Neural cell (in vitro differentiated cells): ENCODE data around the gene KATNAL2. TPM values are rescaled to one million over a fixed set of nuclear protein-coding genes. Genes with fewer than 3 reads are reported as not detected.

ENCODE experiments used
- H2AFZ ChIP-seq: fragments of 200-600, 300-800 bp; sonication (generic), shearing (Covaris generic); 2 replicates; pipeline ENCODE4 v1.6.0; 2014; ENCODE audit warnings: low read depth, mild to moderate bottlenecking, antibody characterized with exemption, low read length, moderate library complexity
- H3F3A ChIP-seq: fragments of 200-600 bp; shearing (Covaris generic); 2 replicates; pipeline ENCODE4 v1.6.1; 2016; ENCODE audit warnings: mild to moderate bottlenecking, moderate library complexity, mixed read lengths, antibody characterized with exemption, low read length; ENCODE audit not compliant: insufficient read depth, poor library complexity, severe bottlenecking
- H3K27ac ChIP-seq: fragments of 200-600, 300-800 bp; sonication (generic), shearing (Covaris generic); 2 replicates; pipeline ENCODE4 v1.5.1; 2014; ENCODE audit warnings: mild to moderate bottlenecking, low read length, moderate library complexity
- H3K27me3 ChIP-seq: fragments of 300-800, 200-600 bp; sonication (generic), shearing (Covaris generic); 2 replicates; pipeline ENCODE4 v1.6.0; 2014; ENCODE audit warnings: mild to moderate bottlenecking, low read depth, low read length, moderate library complexity; ENCODE audit not compliant: insufficient read depth
- H3K36me3 ChIP-seq: fragments of 300-800, 200-600 bp; sonication (generic), shearing (Covaris generic); 2 replicates; pipeline ENCODE4 v1.5.1; 2014; ENCODE audit warnings: mild to moderate bottlenecking, antibody characterized with exemption, low read length, moderate library complexity; ENCODE audit not compliant: insufficient read depth
- H3K4me2 ChIP-seq: fragments of 300-800, 200-600 bp; sonication (generic), shearing (Covaris generic); 2 replicates; pipeline ENCODE4 v1.6.0; 2014; ENCODE audit warnings: mild to moderate bottlenecking, low read length
- H3K4me3 ChIP-seq: fragments of 300-800, 200-600 bp; sonication (generic), shearing (Covaris generic); 2 replicates; pipeline ENCODE4 v1.5.1; 2014; ENCODE audit warnings: mild to moderate bottlenecking, low read length, moderate library complexity
- H3K79me2 ChIP-seq: fragments of 200-600 bp; shearing (Covaris generic); replicated peaks from 2 replicates; pipeline ENCODE4 v1.6.0; 2014; ENCODE audit warnings: mild to moderate bottlenecking, low read length, moderate library complexity; ENCODE audit not compliant: insufficient read depth
- H3K9ac ChIP-seq: fragments of 300-800, 200-600 bp; sonication (generic), shearing (Covaris generic); 2 replicates; pipeline ENCODE4 v1.6.1; 2016; ENCODE audit warnings: mild to moderate bottlenecking, low read length, mixed read lengths
- H3K9me2 ChIP-seq: fragments of 200-600 bp; shearing (Covaris generic); 2 replicates; pipeline ENCODE4 v1.6.1; 2016; ENCODE audit warnings: mild to moderate bottlenecking, low read length, mixed read lengths; ENCODE audit not compliant: insufficient read depth
- H3K9me3 ChIP-seq: fragments of 200-600, 300-800 bp; sonication (generic), shearing (Covaris generic); 2 replicates; pipeline ENCODE4 v1.6.1; 2016; ENCODE audit warnings: mild to moderate bottlenecking, mixed run types, low read length, moderate library complexity, mixed read lengths
- H4K20me1 ChIP-seq: fragments of 200-600 bp; shearing (Covaris generic); 2 replicates; pipeline ENCODE4 v1.6.1; 2016; ENCODE audit warnings: mild to moderate bottlenecking, mixed run types; ENCODE audit not compliant: insufficient read depth
- CTCF ChIP-seq: fragments of 450-650 bp; IDR thresholded peaks from 2 replicates; pipeline ENCODE4 v1.5.1; 2014; ENCODE audit warnings: antibody characterized with exemption, mild to moderate bottlenecking, moderate library complexity; ENCODE audit not compliant: poor library complexity, severe bottlenecking
- EP300 ChIP-seq: fragments of 450-650 bp; conservative IDR thresholded peaks from 2 replicates; pipeline ENCODE4 v1.6.1; 2014; ENCODE audit warnings: antibody characterized with exemption, mild to moderate bottlenecking, moderate library complexity; ENCODE audit not compliant: poor library complexity, severe bottlenecking
- EZH2 ChIP-seq: fragments of 200-600, 300-800 bp; shearing (Covaris generic), sonication (generic); IDR thresholded peaks from 2 replicates; pipeline ENCODE4 v1.6.1; 2014; ENCODE audit warnings: antibody characterized with exemption, low read length, borderline replicate concordance, mild to moderate bottlenecking; ENCODE audit not compliant: insufficient read depth, poor library complexity, severe bottlenecking
- MXI1 ChIP-seq: fragments of 450-650 bp; conservative IDR thresholded peaks from 2 replicates; pipeline ENCODE4 v1.6.1; 2014; ENCODE audit warnings: antibody characterized with exemption, mild to moderate bottlenecking; ENCODE audit not compliant: poor library complexity, severe bottlenecking
- POLR2AphosphoS5 ChIP-seq: IDR thresholded peaks from 2 replicates; pipeline ENCODE4 v1.6.1; 2012
- RAD21 ChIP-seq: fragments of 450-650 bp; conservative IDR thresholded peaks from 2 replicates; pipeline ENCODE4 v1.6.1; 2014; ENCODE audit warnings: antibody characterized with exemption, mild to moderate bottlenecking, moderate library complexity
- REST ChIP-seq: IDR thresholded peaks from 2 replicates; pipeline ENCODE4 v1.6.1; 2012; ENCODE audit warnings: borderline replicate concordance
- SMC3 ChIP-seq: fragments of 450-650 bp; conservative IDR thresholded peaks from 2 replicates; pipeline ENCODE4 v1.6.1; 2014; ENCODE audit warnings: antibody characterized with exemption, mild to moderate bottlenecking, moderate library complexity; ENCODE audit not compliant: poor library complexity
- TAF1 ChIP-seq: IDR thresholded peaks from 2 replicates; pipeline ENCODE4 v1.6.1; 2012; ENCODE audit warnings: low read depth
- polyA plus RNA-seq: library from polyadenylated mRNA; depleted of rRNA; stranded (reverse); fragments of >200 nt; gene quantifications from 2 replicates; pipeline ENCODE4 v1.2.3, GENCODE V29; 2014

Gene KATNAL2
- polyA plus RNA-seq, 1 donor from 2014 or later, result 1.4 TPM

GRCh38 chr18:47150824-47151366 lies 233.5 kb downstream of the KATNAL2 start:
- H3K27ac ChIP-seq, result peak overlapping the region; percentile 86
- TF ChIP-seq RAD21 (no peak), MXI1 (no peak), REST (no peak), SMC3 (no peak), CTCF (no peak), POLR2AphosphoS5 (no peak), EZH2 (no peak), TAF1 (no peak), EP300 (no peak)
- peaks cover 28% of the 10 kb centered on the region for H3K79me2 ChIP-seq

GRCh38 chr18:47151439-47151838 lies 234.0 kb downstream of the KATNAL2 start:
- no peaks in the 10 kb centered on the region for H3K9me3 ChIP-seq
- H2AFZ ChIP-seq, result no peak overlapping the region
- no peaks in the 10 kb centered on the region for H3K36me3 ChIP-seq
- TF ChIP-seq EZH2, result no peak
- TF ChIP-seq TAF1, result no peak
- no peak for TF ChIP-seq REST
- TF ChIP-seq SMC3, result no peak
- no peak for TF ChIP-seq CTCF
- TF ChIP-seq EP300, result no peak
- no peak for TF ChIP-seq MXI1
- no peak for TF ChIP-seq RAD21
- no peak for TF ChIP-seq POLR2AphosphoS5
- no peak overlapping the region for H3K27ac ChIP-seq
- H3K27me3 ChIP-seq, result no peaks in the 10 kb centered on the region
- H4K20me1 ChIP-seq, result no peaks in the 10 kb centered on the region
- peak overlapping the region; percentile 86 for H3K9ac ChIP-seq
- peak overlapping the region; percentile 83 for H3K4me2 ChIP-seq
- H3K4me3 ChIP-seq, result peak overlapping the region; percentile 85
- peaks cover 6% of the 10 kb centered on the region for H3F3A ChIP-seq
- no peaks in the 10 kb centered on the region for H3K9me2 ChIP-seq
- peaks cover 28% of the 10 kb centered on the region for H3K79me2 ChIP-seq

More at GRCh38 chr18:47150824-47151366, 233.5 kb downstream of the KATNAL2 start:
- Histone ChIP-seq H3K36me3 (no peaks in the 10 kb centered on the region), H3K9me2 (no peaks in the 10 kb centered on the region), H3K9ac (peak overlapping the region; percentile 86), H4K20me1 (no peaks in the 10 kb centered on the region), H3K9me3 (no peaks in the 10 kb centered on the region), H3F3A (peaks cover 6% of the 10 kb centered on the region), H3K4me2 (peak overlapping the region; percentile 83), H3K27me3 (no peaks in the 10 kb centered on the region), H2AFZ (peak overlapping the region; percentile 97), H3K4me3 (peak overlapping the region; percentile 85)
